ENCODE data around the gene ERCC2.

ERCC2 gene

GRCh38 chr19:45340899-45341453, 29.4 kb downstream of the ERCC2 start:
- Histone ChIP-seq H2AFZ (ENCODE audit: low read length) (no peak overlapping the region), H3K27me3 (ENCODE audit: insufficient read depth, low read length, poor library complexity, severe bottlenecking) (no peaks in the 10 kb centered on the region), H3K4me2 (ENCODE audit: low read depth, low read length, poor library complexity, severe bottlenecking) (no peak overlapping the region), H3K36me3 (ENCODE audit: insufficient read depth, low read length) (no peaks in the 10 kb centered on the region), H3K4me1 (ENCODE audit: insufficient read depth, low read length, poor library complexity, severe bottlenecking) (no peaks in the 10 kb centered on the region), H3K9me3 (ENCODE audit: insufficient read depth, low read depth, low read length) (no peaks in the 10 kb centered on the region), H3K79me2 (ENCODE audit: insufficient read depth, low read length) (no peaks in the 10 kb centered on the region), H3K9ac (ENCODE audit: low read depth, low read length, poor library complexity, severe bottlenecking) (no peak overlapping the region), H4K20me1 (ENCODE audit: insufficient read depth, low read length, poor library complexity, severe bottlenecking) (no peaks in the 10 kb centered on the region), H3K9me2 (replicated peaks; ENCODE audit: low read depth, low read length) (no peaks in the 10 kb centered on the region), H3F3A (ENCODE audit: low read depth) (no peaks in the 10 kb centered on the region), H3K4me3 (ENCODE audit: low read length, poor library complexity, severe bottlenecking) (no peak overlapping the region)
- TF ChIP-seq CTCF (conservative IDR thresholded peaks at IDR 0.05; ENCODE audit: low read length), result no peak
- TF ChIP-seq EZH2phosphoT487 (IDR thresholded peaks at IDR 0.05; ENCODE audit: borderline replicate concordance), result no peak

- Histone ChIP-seq H3K9me3 (ENCODE audit: insufficient read depth, low read depth, low read length) (no peaks in the 10 kb centered on the region), H3K4me3 (ENCODE audit: low read length, poor library complexity, severe bottlenecking) (no peak within 1 kb of the TSS), H3F3A (ENCODE audit: low read depth) (no peaks in the 10 kb centered on the region), H3K4me1 (ENCODE audit: insufficient read depth, low read length, poor library complexity, severe bottlenecking) (no peaks in the 10 kb centered on the region), H3K79me2 (ENCODE audit: insufficient read depth, low read length) (no peaks in the 10 kb centered on the region), H3K4me2 (ENCODE audit: low read depth, low read length, poor library complexity, severe bottlenecking) (no peak within 1 kb of the TSS), H4K20me1 (ENCODE audit: insufficient read depth, low read length, poor library complexity, severe bottlenecking) (no peaks in the 10 kb centered on the region), H3K36me3 (ENCODE audit: insufficient read depth, low read length) (no peaks in the 10 kb centered on the region), H3K27me3 (ENCODE audit: insufficient read depth, low read length, poor library complexity, severe bottlenecking) (no peaks in the 10 kb centered on the region), H3K9me2 (replicated peaks; ENCODE audit: low read depth, low read length) (no peaks in the 10 kb centered on the region), H2AFZ (ENCODE audit: low read length) (no peak within 1 kb of the TSS), H3K9ac (ENCODE audit: low read depth, low read length, poor library complexity, severe bottlenecking) (no peak within 1 kb of the TSS)
- TF ChIP-seq EZH2phosphoT487 (IDR thresholded peaks at IDR 0.05; ENCODE audit: borderline replicate concordance), result no peak
- TF ChIP-seq CTCF (conservative IDR thresholded peaks at IDR 0.05; ENCODE audit: low read length), result no peak
These were observed 30.0 kb downstream of the ERCC2 start, which contains the start of gene KLC3 for GRCh38 chr19:45340232-45340898. Gene KLC3, plus strand, starts transcription at chr19:45340750. Its CDS starts 4,792 bp downstream, at chr19:45345542.

GRCh38 chr19:45339629-45340028, 30.7 kb downstream of the ERCC2 start:
- Histone ChIP-seq H3K36me3 (ENCODE audit: insufficient read depth, low read length) (no peaks in the 10 kb centered on the region), H3F3A (ENCODE audit: low read depth) (no peaks in the 10 kb centered on the region), H3K9me2 (replicated peaks; ENCODE audit: low read depth, low read length) (no peaks in the 10 kb centered on the region), H3K9ac (ENCODE audit: low read depth, low read length, poor library complexity, severe bottlenecking) (no peak overlapping the region), H3K79me2 (ENCODE audit: insufficient read depth, low read length) (no peaks in the 10 kb centered on the region), H4K20me1 (ENCODE audit: insufficient read depth, low read length, poor library complexity, severe bottlenecking) (no peaks in the 10 kb centered on the region), H3K9me3 (ENCODE audit: insufficient read depth, low read depth, low read length) (no peaks in the 10 kb centered on the region), H3K27me3 (ENCODE audit: insufficient read depth, low read length, poor library complexity, severe bottlenecking) (no peaks in the 10 kb centered on the region), H3K4me3 (ENCODE audit: low read length, poor library complexity, severe bottlenecking) (no peak overlapping the region), H2AFZ (ENCODE audit: low read length) (no peak overlapping the region), H3K4me2 (ENCODE audit: low read depth, low read length, poor library complexity, severe bottlenecking) (no peak overlapping the region), H3K4me1 (ENCODE audit: insufficient read depth, low read length, poor library complexity, severe bottlenecking) (no peaks in the 10 kb centered on the region)
- TF ChIP-seq CTCF (conservative IDR thresholded peaks at IDR 0.05; ENCODE audit: low read length) (no peak), EZH2phosphoT487 (IDR thresholded peaks at IDR 0.05; ENCODE audit: borderline replicate concordance) (no peak)
